K562 (cell line): ENCODE data around the gene CEBPE. TPM values are rescaled to one million over a fixed set of nuclear protein-coding genes. Genes with fewer than 3 reads are reported as not detected.
A peak's percentile ranks its signal among the peaks of the same experiment; 100 is the strongest.

ENCODE experiments used
- BRD9 ChIP-seq: fragments of 450-650 bp; IDR thresholded peaks from 2 replicates; pipeline ENCODE4 v1.6.1; 2018; ENCODE audit warnings: low read depth; ENCODE audit not compliant: partially characterized antibody
- CBFA2T2 ChIP-seq: fragments of 450-650 bp; conservative IDR thresholded peaks from 2 replicates; pipeline ENCODE4 v1.6.1; 2017; ENCODE audit warnings: mild to moderate bottlenecking
- CTBP1 ChIP-seq: fragments of 450-650 bp; IDR thresholded peaks from 2 replicates; pipeline ENCODE4 v1.6.1; 2016; ENCODE audit warnings: borderline replicate concordance
- GTF2F1 ChIP-seq: IDR thresholded peaks from 2 replicates; pipeline ENCODE4 v1.6.1; 2011; ENCODE audit warnings: low read depth, low read length, improper control_type of control experiment
- HDAC6 ChIP-seq: IDR thresholded peaks from 2 replicates; pipeline ENCODE4 v1.6.1; 2012; ENCODE audit warnings: low read depth, mild to moderate bottlenecking, control low read depth, inconsistent platforms, low read length, moderate library complexity
- KAT7 ChIP-seq: sonication (generic); formaldehyde crosslinking; IDR thresholded peaks from 2 replicates; pipeline ENCODE4 v1.8.0; 2022; ENCODE audit warnings: missing genetic modification reagents, mild to moderate bottlenecking, borderline replicate concordance
- KDM5B ChIP-seq: fragments of 200-600 bp; sonication (generic); IDR thresholded peaks from 2 replicates; pipeline ENCODE4 v1.6.1; 2012; ENCODE audit warnings: low read depth, mild to moderate bottlenecking, moderate library complexity, low read length, control low read depth, inconsistent platforms; ENCODE audit not compliant: insufficient replicate concordance
- MCM2 ChIP-seq: fragments of 450-650 bp; IDR thresholded peaks from 2 replicates; pipeline ENCODE4 v1.6.1; 2017; ENCODE audit warnings: low read depth, mild to moderate bottlenecking
- MECOM ChIP-seq: fragments of 250-450 bp; sonication (Bioruptor Pico); IDR thresholded peaks from 2 replicates; pipeline ENCODE4 v1.8.0; 2022; ENCODE audit warnings: inconsistent platforms
- PTTG1 ChIP-seq: fragments of 450-650 bp; IDR thresholded peaks from 2 replicates; pipeline ENCODE4 v1.6.1; 2016; ENCODE audit warnings: low read depth, mild to moderate bottlenecking, missing genetic modification characterization, missing compliant biosample characterization
- RBFOX2 ChIP-seq: fragments of 200-400 bp; formaldehyde crosslinking; IDR thresholded peaks from 2 replicates; pipeline ENCODE4 v1.6.1; 2017; ENCODE audit warnings: low read depth, mild to moderate bottlenecking, low read length, moderate library complexity
- SMAD3 ChIP-seq: fragments of 450-650 bp; formaldehyde crosslinking; conservative IDR thresholded peaks from 2 replicates; pipeline ENCODE4 v1.4.0; 2020; ENCODE audit warnings: mild to moderate bottlenecking
- XRCC5 ChIP-seq: fragments of 200-400 bp; formaldehyde crosslinking; IDR thresholded peaks from 2 replicates; pipeline ENCODE4 v1.6.1; 2017; ENCODE audit warnings: low read depth, mild to moderate bottlenecking, low read length
- ZNF134 ChIP-seq: fragments of 250-450 bp; sonication (Bioruptor Pico); conservative IDR thresholded peaks from 2 replicates; pipeline ENCODE4 v1.4.0; 2020
- ZNF184 ChIP-seq: sonication (generic); formaldehyde crosslinking; IDR thresholded peaks from 2 replicates; pipeline ENCODE4 v1.5.0; 2020; ENCODE audit warnings: missing genetic modification reagents
- ZNF445 ChIP-seq: fragments of 250-450 bp; sonication (Bioruptor Pico); IDR thresholded peaks from 2 replicates; pipeline ENCODE4 v1.4.0; 2020; ENCODE audit warnings: low read depth, mild to moderate bottlenecking, moderate library complexity
- ZNF57 ChIP-seq: fragments of 450-650 bp; formaldehyde crosslinking; IDR thresholded peaks from 2 replicates; pipeline ENCODE4 v1.4.0; 2020; ENCODE audit warnings: mild to moderate bottlenecking, moderate library complexity
- polyA plus RNA-seq, 8 experiments: library from polyadenylated mRNA; depleted of rRNA in 4 of 8; stranded (reverse) in 5 of 8; unstranded in 3 of 8; fragments of >200 nt; fragmentation: Nextera tagmentation in 2 of 8; fragmentation: Illumina TruSeq in 1 of 8; extraction: Ambion mirVana in 2 of 8; extraction: Trizol in 1 of 8; gene quantifications; 2 replicates each; pipeline versions ENCODE4 v1.2.1 to v1.2.3, GENCODE V29; 2011 to 2014; ENCODE audit warnings: inconsistent platforms in 1 of 8, missing spikeins in 1 of 8
- total RNA-seq, 7 experiments: library from RNA; depleted of rRNA in 6 of 7; stranded (reverse); fragments of >200 nt in 6 of 7; fragmentation: Illumina TruSeq in 2 of 7; extraction: Trizol in 2 of 7; gene quantifications; 2 replicates each; pipeline versions ENCODE4 v1.2.1 to v1.2.3, GENCODE V29; 2011 to 2021; ENCODE audit warnings: low replicate concordance in 1 of 7
- TF ChIP-seq, protein P1 (sequence below): sonication (generic); formaldehyde crosslinking; IDR thresholded peaks from 2 replicates; pipeline ENCODE4 v1.8.1; 2022; ENCODE audit warnings: missing genetic modification reagents
- TF ChIP-seq, protein P2 (sequence below), 2 experiments: fragments of 450-650 bp; IDR thresholded peaks; 2 replicates each; pipeline ENCODE4 v1.6.1; 2016
- TF ChIP-seq, protein P3 (sequence below): fragments of 450-650 bp; IDR thresholded peaks from 2 replicates; pipeline ENCODE4 v1.7.0; 2016; ENCODE audit warnings: borderline replicate concordance
- TF ChIP-seq, protein P4 (sequence below): fragments of 450-650 bp; IDR thresholded peaks from 2 replicates; pipeline ENCODE4 v1.6.1; 2016; ENCODE audit warnings: antibody characterized with exemption
- TF ChIP-seq, protein P5 (sequence below): fragments of 250-450 bp; sonication (Bioruptor Pico); IDR thresholded peaks from 2 replicates; pipeline ENCODE4 v1.4.0; 2020; ENCODE audit warnings: mild to moderate bottlenecking

The CEBPE gene
- total and polyA plus RNA-seq, 9 of the 15 experiments (the other 6 are each of a cell fraction or from before 2014, with no cell fraction given), result 0.09 to 0.15 (median 0.13) TPM; not detected in 6

DNA sequence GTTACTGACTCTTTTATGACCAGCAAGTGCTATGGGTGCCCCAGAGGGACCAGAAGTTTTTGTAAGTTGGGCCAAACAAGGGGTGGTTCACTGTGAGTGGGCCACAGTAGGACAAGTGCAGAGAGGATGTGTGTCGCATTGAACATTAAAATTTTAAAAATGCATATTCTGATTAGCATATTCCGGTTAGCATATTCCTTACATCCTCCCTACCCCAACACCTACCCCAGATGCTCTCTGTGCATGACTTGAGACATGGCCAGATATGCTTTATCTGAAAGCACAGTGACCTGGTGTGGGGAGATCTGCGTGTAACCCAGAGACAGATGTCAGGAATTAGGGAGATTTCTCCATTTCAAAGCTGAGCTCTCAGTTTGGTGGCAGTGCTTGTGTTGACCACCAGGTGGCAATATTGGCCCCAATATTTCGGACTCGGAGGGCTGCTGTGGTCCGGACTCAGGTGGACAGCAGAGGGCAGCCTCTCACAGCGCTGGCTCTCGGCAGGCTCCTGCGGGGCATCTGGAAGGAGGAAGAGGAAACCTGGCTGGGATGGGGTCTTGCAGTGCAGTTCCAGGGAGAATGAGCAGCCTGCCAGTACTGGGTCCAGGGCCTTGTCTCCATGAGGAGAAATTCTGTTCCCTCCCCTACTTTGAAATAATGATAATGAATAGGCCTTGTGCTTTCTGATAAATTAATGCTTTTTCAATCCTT, 1.6 kb upstream of the CEBPE start (continued):
- TF ChIP-seq, protein P1, sequence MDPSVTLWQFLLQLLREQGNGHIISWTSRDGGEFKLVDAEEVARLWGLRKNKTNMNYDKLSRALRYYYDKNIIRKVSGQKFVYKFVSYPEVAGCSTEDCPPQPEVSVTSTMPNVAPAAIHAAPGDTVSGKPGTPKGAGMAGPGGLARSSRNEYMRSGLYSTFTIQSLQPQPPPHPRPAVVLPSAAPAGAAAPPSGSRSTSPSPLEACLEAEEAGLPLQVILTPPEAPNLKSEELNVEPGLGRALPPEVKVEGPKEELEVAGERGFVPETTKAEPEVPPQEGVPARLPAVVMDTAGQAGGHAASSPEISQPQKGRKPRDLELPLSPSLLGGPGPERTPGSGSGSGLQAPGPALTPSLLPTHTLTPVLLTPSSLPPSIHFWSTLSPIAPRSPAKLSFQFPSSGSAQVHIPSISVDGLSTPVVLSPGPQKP (CRISPR knock-in tag), result no peak
- TF ChIP-seq MECOM (CRISPR knock-in tag) (no peak), SMAD3 (CRISPR knock-in tag) (no peak), GTF2F1 (no peak), ZNF445 (no peak), PTTG1 (tag) (no peak), KAT7 (no peak; the same call in 1 of the 2 replicates), ZNF134 (CRISPR knock-in tag) (no peak), KDM5B (no peak), HDAC6 (no peak), CBFA2T2 (peak; percentile 95), XRCC5 (peak; percentile 97), CTBP1 (peak; percentile 78; the same call in 1 of the 2 replicates), ZNF184 (CRISPR knock-in tag) (no peak), RBFOX2 (no peak), MCM2 (no peak), ZNF57 (CRISPR knock-in tag) (no peak), BRD9 (no peak)
- TF ChIP-seq, protein P2, sequence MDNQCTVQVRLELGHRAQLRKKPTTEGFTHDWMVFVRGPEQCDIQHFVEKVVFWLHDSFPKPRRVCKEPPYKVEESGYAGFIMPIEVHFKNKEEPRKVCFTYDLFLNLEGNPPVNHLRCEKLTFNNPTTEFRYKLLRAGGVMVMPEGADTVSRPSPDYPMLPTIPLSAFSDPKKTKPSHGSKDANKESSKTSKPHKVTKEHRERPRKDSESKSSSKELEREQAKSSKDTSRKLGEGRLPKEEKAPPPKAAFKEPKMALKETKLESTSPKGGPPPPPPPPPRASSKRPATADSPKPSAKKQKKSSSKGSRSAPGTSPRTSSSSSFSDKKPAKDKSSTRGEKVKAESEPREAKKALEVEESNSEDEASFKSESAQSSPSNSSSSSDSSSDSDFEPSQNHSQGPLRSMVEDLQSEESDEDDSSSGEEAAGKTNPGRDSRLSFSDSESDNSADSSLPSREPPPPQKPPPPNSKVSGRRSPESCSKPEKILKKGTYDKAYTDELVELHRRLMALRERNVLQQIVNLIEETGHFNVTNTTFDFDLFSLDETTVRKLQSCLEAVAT (IDR thresholded peaks at IDR 0.05), result peak in 1 of 2 experiments; percentile 87; a peak in 2 of 4 replicates
- TF ChIP-seq, protein P3, sequence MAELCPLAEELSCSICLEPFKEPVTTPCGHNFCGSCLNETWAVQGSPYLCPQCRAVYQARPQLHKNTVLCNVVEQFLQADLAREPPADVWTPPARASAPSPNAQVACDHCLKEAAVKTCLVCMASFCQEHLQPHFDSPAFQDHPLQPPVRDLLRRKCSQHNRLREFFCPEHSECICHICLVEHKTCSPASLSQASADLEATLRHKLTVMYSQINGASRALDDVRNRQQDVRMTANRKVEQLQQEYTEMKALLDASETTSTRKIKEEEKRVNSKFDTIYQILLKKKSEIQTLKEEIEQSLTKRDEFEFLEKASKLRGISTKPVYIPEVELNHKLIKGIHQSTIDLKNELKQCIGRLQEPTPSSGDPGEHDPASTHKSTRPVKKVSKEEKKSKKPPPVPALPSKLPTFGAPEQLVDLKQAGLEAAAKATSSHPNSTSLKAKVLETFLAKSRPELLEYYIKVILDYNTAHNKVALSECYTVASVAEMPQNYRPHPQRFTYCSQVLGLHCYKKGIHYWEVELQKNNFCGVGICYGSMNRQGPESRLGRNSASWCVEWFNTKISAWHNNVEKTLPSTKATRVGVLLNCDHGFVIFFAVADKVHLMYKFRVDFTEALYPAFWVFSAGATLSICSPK, result no peak
- TF ChIP-seq, protein P4, sequence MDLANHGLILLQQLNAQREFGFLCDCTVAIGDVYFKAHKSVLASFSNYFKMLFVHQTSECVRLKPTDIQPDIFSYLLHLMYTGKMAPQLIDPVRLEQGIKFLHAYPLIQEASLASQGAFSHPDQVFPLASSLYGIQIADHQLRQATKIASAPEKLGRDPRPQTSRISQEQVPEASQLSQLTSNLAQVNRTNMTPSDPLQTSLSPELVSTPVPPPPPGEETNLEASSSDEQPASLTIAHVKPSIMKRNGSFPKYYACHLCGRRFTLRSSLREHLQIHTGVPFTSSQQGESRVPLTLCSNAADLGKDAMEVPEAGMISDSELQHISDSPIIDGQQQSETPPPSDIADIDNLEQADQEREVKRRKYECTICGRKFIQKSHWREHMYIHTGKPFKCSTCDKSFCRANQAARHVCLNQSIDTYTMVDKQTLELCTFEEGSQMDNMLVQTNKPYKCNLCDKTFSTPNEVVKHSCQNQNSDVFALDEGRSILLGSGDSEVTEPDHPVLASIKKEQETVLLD, result no peak
- TF ChIP-seq, protein P5, sequence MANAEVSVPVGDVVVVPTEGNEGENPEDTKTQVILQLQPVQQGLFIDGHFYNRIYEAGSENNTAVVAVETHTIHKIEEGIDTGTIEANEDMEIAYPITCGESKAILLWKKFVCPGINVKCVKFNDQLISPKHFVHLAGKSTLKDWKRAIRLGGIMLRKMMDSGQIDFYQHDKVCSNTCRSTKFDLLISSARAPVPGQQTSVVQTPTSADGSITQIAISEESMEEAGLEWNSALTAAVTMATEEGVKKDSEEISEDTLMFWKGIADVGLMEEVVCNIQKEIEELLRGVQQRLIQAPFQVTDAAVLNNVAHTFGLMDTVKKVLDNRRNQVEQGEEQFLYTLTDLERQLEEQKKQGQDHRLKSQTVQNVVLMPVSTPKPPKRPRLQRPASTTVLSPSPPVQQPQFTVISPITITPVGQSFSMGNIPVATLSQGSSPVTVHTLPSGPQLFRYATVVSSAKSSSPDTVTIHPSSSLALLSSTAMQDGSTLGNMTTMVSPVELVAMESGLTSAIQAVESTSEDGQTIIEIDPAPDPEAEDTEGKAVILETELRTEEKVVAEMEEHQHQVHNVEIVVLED, result no peak
